ENCODE results near the gene NEMP1.
A peak's percentile ranks its signal among the peaks of the same experiment; 100 is the strongest.
"Not testable (repeated sequence)": the region's sequence is repeated elsewhere in the genome, so short reads cannot be mapped to it uniquely, and the experiment has no call there.

NEMP1 gene

GRCh38 chr12:57090490-57090889 is 11.9 kb upstream of the NEMP1 start:
- no peak for DNase-seq

DNA sequence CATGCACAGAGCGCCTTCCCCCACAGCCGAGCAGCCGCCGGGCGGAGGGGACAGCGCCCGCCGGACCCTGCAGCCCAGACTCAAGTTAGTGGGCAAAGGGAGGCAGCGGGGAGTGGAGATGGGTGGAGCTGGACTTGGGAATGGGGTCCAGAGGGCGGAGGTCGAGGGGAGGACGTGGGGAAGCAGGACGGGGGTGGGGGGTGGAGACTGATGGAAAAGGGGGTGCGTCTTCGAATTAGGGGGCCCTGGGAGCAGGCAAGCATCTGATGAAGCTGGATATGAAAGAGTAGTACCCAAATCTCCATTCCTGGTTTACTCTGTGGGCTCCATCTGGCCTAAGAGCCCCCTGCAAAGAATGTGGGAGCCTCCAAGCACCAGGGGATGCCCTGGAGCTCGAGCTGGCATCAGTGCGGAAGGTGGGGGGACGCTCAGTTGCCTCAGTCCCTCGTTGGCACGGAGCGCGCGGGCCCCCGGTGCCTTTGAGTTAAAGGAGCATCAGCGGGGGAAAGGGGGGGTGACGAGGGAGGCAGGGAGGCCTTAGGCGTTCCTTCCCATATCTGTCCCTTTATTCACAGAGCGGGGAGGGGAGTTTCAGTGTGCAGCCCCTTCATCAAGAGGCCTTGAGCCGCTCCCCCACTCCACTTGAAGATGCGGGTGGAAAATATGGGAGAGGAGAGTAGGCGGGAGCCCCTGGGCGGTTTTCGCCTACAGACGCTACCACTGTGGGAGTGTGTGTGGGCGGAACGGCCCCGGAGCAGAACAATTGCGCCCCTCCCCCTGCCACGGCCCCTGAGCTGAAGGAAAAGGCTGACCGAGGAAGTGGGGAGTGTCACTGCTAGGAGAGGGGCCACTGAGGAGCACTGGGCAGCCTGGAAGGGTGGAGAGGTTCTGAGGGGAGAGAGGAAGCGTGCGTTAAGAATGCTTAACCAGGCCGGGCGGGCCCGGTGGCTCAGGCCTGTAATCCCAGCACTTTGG is 11.0 kb upstream of the NEMP1 start:
- DNase-seq, result peak; percentile 36

DNA sequence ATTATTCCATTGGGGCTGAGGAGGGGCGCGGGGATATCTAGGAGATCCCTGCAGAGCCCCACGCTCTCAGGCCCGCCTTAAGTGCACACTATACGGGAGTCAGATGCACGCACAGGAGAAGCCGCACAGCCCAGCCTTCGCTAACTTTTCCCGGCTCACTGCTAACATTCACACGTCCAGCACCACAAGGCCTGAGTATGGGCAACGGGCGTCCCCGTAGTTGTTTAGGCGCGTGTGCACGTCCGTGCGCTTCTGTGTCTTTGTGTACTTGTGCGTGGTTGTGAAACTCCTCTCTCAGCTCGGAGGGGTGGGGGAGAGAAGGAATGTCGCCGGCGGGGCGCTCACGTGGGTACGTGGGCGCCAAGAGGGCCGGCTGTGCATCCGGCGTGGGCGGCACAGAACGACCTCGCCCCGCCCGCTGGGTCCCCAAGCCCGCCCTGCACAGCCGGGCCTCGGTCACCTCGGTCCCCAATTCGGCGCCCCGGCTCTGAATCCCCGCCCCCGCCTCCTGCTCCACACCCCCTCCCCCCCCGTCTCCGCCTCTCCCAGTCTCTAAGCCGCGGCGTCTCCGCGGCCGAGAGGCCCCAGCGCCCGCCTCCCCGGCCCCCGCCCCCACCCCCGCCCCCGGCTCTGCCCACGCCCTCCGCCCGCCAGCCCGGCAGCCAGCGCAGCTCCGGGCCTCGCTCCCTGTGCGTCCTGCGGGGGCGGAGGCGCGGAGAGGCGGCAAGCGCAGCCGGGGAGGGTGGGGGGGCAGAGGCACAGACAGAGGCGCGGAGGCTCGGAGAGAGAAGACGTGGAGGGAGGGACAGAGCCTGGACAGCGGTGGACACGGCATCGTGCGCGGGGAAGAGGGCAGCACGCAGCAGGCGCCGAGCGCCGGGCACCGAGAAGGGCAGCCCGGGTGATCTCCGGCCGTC is 10.0 kb upstream of the NEMP1 start, which contains the start of gene NAB2:
Gene NAB2, plus strand, starts transcription at position 761 of the 917 bp plus-strand sequence. CDS start 158 bp downstream, outside the sequence.
- DNase-seq, result peak; percentile 93

GRCh38 chr12:57087691-57088353 is 9.2 kb upstream of the NEMP1 start:
- DNase-seq, result peak; percentile 87

DNA sequence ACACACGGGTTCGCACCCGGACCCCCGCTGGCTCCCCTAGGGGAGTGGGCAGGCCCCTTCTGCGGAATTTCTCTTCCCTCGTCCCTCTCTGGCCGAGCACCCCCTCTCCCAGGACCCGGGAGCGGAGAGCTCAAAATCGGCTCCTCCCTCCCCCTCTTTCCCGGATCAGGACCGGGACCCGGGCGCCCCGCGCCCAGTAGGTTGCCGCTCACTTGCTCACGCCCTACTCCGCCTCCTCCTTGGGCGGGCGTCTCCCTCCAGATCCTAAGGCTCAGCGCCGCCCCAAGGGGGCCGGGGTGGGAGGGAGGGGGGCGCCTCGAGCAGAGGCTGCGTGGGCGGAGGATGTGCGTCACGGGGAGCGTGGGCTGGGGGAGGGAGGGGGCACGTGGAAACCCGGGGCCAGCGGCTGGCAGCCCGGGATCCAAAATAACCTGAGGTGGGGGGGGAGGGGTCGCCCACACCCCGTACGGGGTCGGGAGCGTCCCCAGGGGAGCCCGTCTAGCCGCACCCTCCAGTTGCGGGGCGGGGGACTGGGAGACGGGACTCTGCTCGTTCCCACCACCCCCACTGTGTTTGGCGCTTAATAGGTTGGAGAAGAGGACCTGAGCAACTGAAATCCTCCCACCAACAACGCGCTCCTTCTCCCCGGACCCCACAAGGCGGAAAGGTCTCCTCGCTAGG is 8.6 kb upstream of the NEMP1 start:
- DNase-seq, result peak; percentile 84

GRCh38 chr12:57086493-57087009 is 8.0 kb upstream of the NEMP1 start:
- DNase-seq, result peak; percentile 59

- peak; percentile 35 for DNase-seq
These were observed 7.5 kb upstream of the NEMP1 start for GRCh38 chr12:57085999-57086492.

DNA sequence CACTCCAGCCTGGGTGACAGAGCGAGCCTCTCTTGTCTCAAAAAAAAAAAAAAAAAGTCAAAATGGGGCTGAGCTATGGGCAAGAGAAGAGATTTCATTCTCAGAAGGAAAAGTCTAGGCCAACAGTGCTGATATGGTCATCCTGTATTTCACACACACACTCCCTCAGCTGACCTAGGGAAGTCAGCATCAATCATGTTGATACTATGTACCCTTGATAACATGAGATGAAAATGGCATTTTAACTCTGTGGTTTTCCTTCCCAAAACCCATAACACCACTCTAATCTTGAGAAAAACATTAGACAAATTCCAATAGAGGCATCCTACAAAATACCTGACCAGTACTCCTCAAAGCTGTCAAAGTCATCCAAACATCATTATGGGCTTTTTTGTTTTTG is 2.3 kb upstream of the NEMP1 start:
- no peak for DNase-seq

DNA sequence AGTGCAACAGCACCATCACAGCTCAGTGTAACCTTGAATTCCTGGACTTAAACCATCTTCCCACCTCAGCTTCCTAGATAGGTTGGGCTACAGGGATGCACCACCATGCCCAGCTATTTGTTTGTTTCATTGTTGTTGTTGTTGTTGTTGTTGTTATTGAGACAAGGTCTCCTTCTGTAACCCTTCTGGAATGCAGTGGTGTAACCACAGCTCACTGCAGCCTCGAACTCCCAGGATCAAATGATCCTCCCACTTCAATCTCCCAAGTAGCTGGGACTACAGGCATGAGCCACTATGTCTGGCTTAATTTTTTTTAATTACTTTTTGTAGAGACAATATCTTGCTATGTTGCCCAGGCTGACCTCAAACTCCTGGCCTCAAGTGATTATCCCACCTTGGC is 1.2 kb upstream of the NEMP1 start:
- no peak for DNase-seq

- DNase-seq, result peak; percentile 60
These were observed 4.8 kb downstream of the NEMP1 start for GRCh38 chr12:57073566-57074450.

- no peak for DNase-seq
These were observed 5.9 kb downstream of the NEMP1 start for GRCh38 chr12:57072661-57073060.

GRCh38 chr12:57069523-57069922 is 9.1 kb downstream of the NEMP1 start:
- DNase-seq, result peak; percentile 95

DNA sequence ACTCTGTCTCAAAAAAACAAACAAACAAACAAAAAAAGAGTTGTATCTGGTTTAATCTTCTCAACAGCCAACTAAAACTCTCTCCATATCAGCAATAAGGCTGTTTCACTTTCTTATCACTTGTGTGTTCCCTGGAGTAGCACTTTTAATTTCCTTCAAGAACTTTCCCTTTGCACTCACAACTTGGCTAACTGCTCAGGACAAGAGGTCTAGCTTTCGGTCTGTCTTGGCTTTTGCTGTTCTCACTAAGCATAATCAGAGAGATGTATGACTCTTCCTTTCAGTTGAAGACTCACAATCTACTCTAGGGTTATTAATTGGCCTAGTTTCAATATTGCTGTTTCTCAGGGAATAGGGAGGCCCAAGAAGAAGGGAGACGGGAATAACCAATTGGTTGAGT is 12.3 kb downstream of the NEMP1 start:
- DNase-seq, result peak; percentile 21

GRCh38 chr12:57063991-57064685 is 14.5 kb downstream of the NEMP1 start:
- peak; percentile 96 for DNase-seq

DNA sequence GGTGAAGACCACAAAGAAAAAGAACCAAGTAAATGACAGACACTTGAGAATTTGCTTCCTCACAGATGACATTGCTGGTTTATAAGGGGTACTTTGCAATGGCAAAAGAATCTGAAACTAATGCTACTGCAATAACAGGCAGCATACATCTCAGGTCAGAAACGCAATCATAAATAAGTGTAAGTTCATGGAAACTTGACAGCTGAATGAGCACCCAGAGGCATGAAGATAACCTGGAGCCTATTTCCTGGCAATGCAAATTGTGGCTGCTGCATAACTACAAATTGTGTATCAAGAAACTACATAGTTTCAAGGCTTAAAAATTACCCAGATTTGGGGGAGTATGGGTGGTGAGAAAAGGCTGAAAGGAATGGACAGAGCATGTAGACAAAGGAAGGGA is 20.1 kb downstream of the NEMP1 start:
- no peak for DNase-seq

DNA sequence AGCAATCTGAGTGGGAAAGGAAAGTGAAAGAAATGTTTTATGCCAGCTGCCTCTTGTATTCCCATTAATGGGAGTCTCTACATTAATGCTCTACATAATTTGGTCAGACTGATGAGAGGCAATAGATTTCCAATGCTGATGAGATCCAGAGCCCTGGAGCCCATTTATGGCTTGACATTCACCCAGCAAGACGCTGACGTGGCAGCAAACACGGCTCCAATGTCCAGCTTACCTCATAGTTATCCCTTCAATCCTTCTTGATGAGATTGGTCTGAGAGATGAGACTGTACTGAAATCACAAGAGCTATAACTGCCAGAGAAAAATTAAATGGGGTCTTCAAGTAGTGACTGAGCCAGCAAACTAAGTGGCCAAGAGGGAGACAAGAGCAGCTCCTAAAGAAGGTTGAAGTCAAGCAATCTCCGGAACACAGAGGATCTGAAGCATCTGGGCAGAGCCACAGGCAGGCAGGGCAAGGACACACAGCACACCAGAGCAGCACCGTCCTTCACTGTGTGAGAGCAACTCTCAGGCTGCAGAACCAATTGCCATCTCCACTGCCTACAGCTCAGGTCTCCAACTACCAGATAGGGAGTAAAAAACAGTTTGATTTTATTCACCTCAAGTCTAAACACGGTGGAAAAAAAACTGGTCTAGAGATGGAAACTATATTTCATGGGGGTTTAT is 21.4 kb downstream of the NEMP1 start:
- DNase-seq, result peak; percentile 28

GRCh38 chr12:57055824-57056223 is 22.8 kb downstream of the NEMP1 start:
- peak; percentile 96 for DNase-seq

DNA sequence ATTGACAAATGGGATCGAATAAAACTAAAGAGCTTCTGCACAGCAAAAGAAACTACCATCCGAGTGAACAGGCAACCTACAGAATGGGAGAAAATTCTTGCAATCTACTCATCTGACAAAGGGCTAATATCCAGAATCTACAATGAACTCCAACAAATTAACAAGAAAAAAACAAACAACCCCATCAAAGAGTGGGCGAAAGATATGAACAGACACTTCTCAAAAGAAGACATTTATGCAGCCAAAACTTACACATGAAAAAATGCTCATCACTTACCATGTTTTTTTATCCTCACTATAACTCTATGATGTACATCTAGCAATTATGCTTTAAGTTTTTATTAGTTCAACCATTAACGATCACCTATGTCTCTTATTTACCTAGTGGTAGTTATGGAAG is 24.7 kb downstream of the NEMP1 start:
- DNase-seq, result not testable (repeated sequence)

DNA sequence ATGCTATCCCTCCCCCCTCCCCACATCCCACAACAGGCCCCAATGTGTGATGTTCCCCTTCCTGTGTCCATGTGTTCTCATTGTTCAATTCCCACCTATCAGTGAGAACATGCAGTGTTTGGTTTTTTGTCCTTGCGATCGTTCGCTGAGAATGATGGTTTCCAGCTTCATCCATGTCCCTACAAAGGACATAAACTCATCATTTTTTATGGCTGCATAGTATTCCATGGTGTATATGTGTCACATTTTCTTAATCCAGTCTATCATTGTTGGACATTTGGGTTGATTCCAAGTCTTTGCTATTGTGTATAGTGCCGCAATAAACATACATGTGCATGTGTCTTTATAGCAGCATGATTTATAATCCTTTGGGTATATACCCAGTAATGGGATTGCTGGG is 25.4 kb downstream of the NEMP1 start:
- DNase-seq, result not testable (repeated sequence)
